HG02610 (cell line): ENCODE results near the gene DCST1.

Source experiments
- ATAC-seq: cut with Tn5 transposase; IDR thresholded peaks from one replicate; pipeline ENCODE4 v1.9.1; 2021; ENCODE audit warnings: mild to moderate bottlenecking, moderate library complexity; ENCODE audit not compliant: unreplicated experiment

The DCST1 gene

DNA sequence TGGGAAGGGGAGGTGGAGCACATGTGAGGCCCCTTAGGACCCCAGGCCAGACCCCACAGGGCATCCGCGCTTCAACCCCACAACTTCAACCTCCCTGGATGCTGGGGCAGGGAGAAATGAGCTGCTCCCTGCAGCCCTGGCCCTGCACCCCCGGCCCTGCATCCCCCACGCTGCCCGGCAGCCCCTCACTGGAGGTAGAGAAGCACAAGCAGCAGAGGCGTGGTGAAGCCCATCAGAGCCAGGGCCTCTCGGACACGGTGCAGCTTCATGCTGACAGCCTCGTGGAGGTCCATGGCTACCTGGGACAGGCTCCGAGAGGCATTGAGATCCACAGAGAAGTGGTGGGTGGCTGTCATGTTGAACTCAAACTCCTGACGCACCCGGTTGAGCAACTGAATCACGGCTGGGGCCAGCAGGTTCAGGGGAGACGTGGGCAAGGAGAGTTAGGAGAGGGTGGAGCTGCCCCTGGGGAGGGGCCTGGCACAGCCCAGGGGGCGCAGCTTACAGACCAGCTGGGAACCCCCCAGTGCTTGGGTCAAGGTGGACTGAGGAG lies 3.3 kb upstream of the DCST1 start:
- no peak for ATAC-seq

DNA sequence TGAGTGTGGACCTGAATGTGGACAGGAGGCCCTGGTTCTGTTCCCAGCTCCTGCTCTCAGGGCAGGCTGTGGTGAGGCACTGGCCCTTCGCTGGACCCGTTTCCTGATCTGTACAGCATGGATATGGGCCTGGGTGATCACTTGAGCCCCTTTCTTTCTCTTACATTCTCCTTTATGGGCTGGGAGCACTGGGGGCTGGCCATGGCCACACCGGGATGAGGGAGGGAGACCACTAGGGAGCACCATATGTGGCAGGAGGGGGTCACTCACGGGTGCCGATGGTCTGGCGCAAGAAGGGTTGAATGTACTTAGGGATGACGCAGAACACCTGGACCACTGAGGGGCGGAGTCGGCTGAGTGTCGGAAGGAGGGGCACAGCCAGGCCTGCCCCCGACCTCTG lies 2.7 kb upstream of the DCST1 start:
- ATAC-seq, result no peak

DNA sequence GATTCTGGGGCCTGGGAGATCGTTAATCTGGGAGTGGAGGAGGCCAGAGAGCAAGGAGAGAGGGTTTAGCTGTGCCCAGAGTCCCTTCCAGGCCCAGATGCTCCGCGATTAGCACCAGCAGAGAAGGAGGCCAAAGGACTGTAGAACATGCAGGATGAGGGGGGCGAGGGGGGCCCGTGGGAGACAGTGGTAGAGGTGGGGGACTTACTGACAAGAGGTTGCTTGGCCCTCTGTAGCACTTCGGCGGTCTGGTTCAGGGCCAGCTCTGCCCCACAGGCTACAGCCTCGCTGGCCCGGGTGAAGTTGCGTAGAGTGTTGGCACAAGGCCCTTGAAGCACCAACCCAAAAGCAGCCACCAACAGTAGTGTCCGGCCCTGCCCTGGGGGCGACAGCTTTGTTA lies 738 bp upstream of the DCST1 start:
- ATAC-seq, result no peak

DNA sequence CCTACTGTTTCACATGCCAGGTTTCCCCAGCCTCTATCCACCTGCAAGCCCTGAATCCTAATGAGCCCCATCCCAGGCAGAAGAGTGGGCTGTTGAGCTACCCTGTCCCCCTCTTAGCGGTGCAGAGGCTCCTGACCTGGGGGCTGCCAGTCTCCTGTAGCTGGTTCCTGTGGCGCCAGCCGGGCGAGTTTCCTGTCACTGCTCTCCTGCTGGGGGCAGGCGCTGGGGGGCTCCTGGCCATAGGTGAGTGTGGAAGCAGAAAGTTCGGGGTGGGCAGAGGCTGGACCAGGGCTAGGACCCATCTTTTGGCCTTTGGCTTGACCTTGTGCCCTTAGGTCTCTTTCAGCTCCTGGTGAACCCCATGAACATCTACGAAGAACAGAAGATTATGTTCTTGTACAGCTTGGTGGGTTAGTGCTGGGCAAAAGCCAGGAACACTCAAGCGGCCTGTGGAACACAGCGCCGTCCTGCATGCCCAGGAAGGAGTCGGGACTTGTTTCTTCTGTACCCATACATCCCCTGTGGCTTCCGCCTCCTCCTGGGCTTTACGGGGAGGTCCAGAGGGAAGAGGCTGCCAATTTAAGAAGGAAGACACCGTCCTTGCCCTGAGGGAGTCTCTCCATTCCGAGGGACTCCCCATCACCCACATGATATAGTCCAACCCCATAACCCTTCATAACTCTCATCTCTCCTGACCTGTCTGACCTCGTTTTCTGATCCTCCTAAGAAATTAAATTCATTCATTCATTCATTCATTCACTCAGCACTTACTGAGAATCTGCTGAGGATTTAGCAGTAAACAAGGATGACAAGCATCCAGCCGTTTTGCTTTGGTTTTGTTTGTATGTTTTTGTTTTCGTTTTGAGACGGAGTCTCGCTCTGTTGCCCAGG lies 939 bp downstream of the DCST1 start:
- no peak for ATAC-seq

DNA sequence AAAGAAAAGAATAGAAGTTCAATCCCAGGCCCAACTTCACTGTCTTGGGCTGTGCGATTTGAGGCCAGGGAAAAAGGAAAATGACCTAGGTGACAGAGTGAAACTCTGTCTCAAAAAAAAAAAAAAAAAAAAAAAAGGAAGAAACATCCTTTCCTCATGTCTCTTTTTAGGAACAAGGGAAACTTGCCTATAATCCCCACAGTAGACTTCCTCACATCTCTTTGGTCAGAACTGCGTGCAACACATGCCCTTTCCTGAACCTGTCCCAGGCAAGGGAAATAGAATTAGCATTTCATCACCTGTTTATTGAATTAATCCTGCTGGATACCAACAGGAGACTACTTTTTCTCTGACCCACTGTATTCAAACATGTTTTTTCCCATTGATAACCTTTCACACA lies 2.3 kb downstream of the DCST1 start:
- ATAC-seq, result no peak

DNA sequence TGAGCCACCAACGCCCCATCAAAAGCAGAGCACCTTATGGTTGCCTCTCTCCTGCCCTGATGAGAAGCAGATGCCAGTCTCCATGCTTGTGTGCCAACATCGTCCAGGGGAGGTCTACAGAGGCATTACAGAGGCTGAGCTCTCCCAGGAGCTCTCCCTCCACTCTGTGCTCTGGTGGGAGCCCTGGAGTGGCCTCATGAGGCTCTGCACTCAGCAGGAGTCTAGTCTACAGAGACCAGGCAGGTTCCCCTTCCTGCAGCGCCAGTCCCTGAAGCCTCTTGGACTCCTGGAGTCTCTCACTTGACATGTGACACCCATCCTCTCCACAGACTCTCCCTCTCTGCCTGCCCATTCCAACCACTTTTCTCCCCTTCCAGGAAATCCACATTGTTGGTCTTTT lies 3.4 kb downstream of the DCST1 start:
- ATAC-seq, result no peak

DNA sequence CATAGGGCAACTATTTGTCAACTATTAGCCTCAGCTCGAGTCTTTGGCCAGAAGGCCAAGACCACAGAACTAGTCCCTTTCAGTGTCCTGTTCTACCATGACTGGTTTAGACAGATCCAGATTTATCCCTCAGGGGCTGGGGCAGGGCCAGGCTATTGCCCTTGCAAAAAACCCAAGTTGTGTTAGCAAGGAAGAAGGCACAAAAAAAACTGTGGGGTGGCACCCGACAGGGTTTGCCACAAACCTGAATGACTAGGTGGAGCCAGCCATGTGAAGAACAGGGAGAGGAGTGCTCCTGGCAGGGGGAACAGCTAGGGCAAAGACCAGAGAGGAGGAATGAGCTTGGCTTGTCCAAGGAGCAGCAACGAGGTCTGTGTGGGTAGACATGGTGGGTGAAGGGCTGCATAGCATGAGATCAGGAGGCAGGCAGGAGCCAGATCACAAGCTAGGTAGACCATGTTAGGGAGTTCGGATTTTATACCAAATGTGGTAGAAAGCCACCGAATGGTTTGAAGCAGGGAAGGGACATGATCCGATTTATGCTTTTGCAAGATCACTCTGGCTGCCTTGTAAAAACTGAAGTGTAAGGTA lies 4.3 kb downstream of the DCST1 start:
- ATAC-seq, result no peak

DNA sequence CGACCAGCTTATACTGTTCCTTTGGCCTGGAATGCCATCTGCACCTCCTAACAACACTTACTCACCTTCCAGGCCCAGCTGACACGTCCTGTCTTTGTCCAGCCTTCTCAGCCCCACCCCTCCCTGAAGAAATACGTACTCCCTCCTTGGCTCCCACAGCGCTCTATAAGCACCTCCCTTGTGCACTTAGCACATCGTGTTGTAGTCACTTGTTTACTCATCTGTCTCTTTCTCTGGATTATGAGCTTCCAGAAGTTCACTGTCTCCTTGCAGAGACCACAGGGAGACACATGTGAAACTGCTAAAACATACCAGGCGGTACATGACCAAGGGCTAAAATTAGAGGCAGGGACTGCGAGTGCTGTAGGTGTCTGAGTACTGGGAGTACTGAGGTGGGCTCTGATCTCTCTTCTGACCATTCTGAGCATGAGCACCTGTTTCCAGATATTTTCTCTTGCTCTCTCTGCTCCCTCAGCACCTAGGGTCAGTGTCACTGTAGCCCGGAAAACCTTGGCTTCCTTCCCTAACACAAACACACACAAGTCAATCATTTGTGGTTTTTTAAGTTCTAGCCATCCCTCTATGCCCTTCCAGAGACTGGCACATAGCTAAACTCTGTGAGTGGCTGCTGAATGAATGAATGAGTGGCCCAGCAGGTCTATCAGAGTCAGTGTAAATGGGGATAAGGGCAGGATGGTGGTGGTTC lies 5.1 kb downstream of the DCST1 start:
- no peak for ATAC-seq

DNA sequence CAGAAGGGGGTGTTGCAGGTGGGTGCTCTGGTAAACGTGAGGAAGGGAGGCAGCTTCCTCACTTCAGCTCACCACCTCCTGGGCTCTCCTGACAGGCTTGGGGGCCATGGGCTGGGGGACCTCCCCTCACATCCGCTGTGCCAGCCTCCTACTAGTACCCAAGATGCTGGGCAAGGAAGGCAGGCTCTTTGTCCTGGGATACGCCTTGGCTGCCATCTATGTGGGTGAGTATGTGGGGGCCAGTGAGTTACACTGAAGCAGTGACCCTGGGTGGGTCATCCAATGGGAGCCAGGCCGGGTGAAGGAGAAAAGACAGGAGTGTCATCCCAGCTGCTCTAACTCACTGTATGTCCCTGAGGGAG lies 5.7 kb downstream of the DCST1 start:
- no peak for ATAC-seq

DNA sequence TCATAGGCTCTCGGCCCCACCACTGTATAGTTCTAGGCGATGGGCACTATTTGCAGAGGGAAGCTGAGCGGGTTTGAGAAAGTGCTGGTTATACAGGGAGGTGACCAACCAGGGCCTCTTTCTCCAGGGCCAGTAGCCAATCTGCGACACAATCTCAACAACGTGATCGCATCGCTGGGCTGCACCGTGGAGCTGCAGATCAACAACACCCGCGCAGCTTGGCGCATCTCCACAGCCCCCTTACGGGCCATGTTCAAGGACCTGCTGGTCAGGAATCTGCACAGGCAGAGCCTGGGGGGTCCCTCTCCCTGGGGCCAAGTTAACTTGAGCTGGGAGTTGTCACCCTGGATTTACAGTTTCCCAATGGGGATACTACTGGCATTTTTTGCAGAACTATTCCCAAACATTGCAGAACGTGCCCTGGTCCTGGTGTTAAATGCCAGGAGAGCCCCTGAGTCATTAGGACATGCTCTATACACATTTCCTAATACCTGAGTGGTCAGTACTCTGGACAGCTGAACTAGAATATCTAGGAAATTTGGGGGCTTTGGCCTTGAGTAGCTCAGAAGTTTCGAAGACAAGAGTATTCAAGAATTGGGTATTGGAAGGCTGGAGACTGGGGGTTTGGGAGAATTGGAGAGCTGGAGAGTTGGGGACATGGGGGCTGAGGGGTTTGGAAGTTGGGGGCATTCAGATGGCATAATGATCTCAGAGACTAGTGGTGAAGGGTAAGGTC lies 6.9 kb downstream of the DCST1 start:
- no peak for ATAC-seq

DNA sequence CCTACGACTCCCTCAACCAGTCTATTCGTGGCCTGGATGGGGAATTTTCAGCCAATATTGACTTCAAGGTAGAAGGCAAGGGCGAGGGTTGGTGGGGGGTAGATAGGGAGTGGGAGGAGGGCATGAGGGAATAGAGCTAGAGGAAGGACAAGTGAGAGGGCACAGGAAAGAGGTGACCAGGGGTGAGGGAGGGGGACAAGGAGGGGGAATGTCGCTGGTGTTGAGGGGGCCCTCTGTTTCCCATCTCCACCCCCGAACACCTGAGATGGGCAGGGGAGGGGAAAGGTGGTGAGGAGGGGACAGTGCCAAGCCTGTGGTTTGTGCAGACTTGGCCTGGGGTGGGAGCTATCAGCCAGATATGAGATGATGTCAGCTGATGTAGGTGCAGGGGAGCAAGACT lies 9.2 kb downstream of the DCST1 start:
- ATAC-seq, result no peak

DNA sequence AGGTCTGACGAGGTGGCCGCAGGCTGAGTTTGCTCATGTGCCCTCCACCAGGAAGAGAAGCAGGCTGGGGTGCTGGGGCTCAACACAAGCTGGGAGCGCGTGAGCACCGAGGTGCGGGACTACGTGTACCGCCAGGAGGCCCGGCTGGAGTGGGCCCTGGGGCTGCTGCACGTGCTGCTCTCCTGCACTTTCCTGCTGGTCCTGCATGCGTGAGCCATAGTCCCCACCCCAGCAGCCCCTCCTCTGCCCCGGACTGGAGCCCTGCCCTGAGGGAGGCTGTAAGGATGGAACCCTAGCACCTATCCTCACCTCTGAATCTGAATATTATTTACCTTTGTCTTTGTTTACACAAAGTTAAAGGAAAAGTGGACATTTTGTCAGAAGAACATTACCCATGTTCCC lies 9.7 kb downstream of the DCST1 start:
- no peak for ATAC-seq

DNA sequence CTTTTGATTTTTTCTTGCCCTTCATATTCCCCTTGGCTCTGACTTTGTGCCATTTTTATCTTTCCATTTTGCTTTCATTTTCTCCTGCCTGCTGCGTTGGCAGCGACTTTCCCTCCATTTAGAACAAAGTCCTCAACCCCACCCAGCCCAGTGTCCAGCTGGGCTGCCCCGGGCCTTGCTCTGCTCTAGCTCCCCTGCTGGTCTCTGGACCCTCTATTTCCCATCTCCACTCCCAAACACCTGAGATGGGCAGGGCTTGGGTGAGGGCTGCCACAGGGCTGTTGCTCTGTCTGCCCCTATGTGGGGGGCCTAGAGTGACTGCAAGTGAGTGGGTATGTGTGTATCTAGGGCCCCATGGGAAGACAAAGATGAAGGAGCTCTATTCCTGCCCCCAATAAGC lies 10.2 kb downstream of the DCST1 start:
- ATAC-seq, result no peak

DNA sequence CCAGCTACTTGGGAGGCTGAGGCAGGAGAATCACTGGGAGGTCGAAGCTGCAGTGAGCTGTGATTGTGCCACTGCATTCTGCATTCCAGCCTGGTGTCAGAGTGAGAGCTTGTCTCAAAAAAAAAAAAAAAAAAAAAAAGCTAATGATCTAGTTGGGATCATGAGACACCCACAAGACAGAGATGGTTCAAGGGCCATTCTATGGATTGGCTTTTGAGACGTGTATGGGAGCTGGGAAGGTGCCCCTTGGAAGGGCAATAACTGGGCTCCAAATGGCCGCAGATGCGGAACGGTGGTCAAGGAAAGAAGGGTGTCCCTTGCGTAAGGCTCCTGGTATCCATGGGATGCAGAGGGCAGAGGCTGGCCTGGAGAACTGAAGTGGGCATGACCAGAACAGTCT lies 10.7 kb downstream of the DCST1 start:
- ATAC-seq, result no peak

DNA sequence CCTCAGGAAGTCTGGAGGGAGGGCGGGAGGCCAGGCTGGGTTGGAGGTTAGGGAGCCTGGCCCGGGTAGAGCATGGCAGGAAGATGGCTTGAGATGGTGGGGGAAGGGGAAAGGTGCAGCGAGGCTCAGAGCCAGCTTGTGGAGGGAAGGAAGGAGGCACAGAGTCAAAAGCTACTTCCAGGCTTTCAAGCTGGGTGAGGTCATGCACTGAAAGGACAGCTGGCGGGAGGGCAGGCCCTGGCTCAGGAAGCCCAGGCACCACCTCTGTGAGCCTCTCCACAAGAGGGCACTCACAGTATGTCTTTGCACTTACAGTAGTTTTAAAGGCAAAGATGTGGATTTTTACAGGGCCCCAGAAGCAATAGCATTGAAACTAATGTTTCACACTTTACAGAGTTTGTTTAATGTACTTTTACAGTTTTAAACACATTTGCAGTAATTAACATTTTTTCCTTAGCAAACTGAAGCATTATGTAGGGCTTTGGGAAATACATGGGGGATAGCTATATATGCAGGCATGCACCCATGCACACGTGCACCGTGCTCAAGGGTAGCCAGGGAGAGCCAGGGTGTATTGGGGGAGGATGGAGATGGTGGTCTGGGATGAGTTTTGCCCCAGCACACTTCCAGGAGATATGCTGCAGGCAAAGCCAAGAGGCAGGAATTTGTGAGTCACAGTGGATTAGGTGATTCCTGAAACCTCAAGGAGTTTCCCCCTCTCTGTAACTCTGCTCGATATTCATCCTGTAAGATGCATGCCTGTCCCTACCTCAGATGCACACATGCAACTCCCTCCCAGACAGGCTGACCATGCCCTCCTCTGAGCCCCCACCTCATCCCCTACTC lies 11.4 kb downstream of the DCST1 start:
- ATAC-seq, result no peak

DNA sequence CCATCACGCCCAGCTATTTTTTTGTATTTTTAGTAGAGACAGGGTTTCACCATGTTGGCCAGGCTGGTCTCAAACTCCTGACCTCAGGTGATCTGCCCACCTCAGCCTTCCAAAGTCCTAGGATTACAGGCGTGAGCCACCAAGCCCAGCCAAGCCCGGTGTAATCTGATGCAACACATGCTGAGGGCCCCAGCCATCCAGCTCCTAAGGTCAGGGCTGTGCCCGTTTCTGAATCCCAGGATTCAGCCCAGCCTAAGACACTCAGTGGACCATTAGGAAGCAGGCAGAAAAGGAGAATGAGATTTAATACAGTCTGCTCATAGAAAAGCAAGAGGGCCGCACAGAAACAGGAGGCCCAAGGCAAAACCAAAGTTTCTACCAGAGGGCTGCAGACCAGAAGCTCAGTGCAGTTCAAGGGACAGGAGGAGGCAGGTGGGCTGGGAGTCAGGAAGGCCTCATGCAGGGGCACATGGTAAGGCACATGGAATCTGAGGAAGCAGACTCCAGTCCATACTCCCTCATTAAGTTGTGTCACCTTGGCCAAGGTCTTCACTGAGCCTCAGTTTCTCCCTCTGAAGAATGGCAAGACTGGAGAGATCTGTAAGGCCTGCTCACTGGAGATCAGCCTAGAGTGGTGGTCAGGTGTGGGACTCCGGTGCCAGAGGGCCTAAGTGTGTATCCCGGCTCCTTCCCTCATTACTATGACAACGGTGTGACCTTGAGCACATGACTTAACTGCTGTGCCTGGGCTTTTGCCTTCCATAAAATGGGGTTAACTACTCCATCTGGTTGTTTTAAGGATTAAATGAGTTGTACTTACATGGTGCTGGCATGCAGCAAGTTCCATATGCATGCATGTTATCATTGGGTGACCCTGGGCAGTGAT lies 15.1 kb downstream of the DCST1 start:
- ATAC-seq, result no peak

DNA sequence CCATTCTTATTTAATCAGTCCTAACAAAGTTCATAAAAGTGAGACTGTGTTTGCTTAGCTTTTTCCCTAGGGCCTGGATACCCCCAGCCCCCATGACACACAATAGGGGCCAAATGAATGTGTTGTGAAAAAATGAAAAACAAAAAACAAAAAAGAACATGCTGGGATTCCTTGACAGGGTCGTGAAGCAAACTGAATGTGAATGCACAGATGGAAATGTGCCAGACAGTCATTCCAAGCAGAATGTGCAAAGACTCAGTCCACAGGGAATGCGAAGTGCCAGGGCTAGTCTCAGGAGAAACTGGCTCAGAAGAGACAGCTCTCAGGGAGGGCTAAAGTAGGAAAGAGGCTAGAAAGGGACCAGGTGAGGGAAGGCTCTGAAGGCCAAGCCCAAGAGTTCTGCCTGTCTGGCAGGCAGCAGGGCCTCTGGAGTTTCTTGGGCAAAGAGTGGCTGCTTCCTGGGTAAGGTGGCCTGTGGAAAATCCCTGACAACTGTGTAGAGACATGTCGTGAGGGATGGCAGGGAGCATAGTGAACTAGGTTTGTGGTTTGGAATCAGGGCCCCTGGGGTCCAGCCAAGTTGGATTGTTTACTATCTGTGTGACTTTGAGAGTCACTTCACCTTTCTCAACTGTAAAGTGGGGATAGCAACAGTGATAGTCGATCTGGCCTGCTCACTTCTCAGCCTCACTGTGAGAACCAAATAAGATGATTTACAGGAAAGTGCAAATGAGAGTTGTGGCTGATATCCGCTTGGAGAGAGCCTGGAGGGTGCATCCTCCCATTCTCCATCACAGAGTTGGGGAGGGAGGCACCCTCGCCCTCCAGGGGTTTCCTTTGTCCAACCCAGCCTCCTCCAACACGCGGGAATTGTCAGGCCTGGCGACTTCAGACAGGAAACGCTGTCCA lies 16.3 kb downstream of the DCST1 start:
- no peak for ATAC-seq
